Dermis lymphatic vessel endothelial cell (primary cell): Measurements from ENCODE around the gene ICA1L. TPM values are rescaled to one million over a fixed set of nuclear protein-coding genes. Genes with fewer than 3 reads are reported as not detected.

Source experiments
- total RNA-seq: library from RNA; depleted of rRNA; stranded (reverse); fragments of >200 nt; gene quantifications from 2 replicates; pipeline ENCODE4 v1.2.1, GENCODE V29; 2014

The ICA1L gene
- total RNA-seq: 0.98 and 2.2 TPM in 2 replicates

DNA sequence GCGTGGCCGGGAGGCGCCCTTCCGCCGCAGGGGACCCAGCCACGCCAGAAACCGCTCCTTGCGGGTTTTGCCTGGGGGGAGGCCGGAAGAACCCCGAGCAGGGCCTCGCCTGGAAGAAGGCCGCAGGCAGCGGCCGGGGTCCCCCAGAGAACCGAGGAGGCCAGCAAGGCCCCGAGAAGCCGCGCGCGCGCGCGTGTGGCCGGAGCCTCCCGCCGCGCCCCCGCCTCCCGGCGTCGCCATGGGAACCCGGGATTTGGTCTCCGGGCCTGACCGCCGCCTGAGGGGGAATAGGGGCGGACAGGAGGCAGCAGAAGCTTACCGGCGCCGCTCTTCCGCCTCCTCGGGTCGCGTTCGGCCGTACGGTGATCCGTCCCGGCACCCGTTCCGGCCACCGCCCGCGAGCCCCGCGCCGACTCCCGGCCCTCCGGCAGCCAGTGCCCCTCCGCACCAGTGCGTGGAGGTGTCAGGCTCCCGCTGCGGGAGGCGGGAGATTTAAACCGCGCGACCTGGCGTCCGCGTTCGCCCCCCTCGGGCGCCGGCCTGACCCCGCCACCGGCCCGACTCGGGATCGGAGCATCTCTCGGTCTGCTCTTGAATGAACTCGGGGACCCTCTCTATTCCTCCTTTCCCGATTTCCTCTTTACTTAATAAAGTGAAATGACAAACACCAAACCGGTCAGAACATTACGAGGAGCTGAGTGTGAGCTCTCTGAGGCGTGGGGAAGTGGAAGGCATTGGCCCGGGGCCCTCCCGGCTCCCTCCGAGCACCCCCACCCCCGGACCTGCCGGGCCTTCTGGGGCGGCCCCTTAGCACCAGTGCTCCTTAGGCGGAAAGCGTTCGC is at the start of gene ICA1L:
TSS of gene ICA1L (minus strand) at position 467 of the 842 bp plus-strand sequence. CDS start 42,757 bp downstream, outside the sequence.

DNA sequence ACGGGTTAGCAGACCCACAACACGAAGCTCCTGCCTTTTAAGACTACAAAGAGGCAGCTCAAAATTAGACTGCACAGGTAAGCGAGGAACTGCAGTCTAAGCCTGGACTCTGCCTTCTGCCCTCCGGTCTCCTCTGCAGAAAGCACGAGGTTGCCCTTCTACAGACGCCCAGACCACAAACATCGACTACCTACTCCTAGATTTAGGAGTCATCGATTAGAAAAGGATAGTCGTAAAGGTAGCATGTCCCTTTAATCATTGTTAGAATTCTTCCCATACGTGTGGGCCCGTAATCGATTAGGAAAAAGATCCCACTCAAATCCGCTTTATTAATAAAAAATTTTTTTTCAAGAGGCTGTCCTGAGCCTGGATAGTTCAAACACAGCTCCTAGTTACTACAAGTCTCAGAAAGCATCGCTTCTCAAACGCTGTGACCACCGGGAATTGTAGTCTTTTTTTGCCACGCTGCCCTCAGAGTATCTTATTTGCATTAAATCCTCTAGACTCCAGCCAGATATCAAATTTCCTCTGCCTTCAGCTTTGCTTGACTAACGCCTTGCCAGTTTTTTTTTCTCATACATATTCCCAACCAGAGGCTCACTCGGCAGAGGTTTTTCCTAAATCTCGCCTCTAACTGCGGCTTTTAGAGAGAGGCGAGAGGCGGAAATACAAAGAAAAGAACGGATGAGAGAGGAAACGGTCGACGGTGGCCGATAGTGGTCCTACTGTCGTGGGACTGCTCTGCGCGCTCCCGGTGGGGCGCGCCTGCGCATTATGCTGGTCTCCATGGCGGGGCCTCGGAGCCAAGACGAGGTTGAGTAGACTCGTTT is 40.2 kb upstream of the ICA1L start, which contains the start of the genes CARF and WDR12:
TSS of gene CARF (plus strand) at position 764 of the 830 bp plus-strand sequence. CDS start 29,628 bp downstream, outside the sequence.
TSS of gene WDR12 (minus strand) at position 162 of the 830 bp plus-strand sequence. CDS start 197 bp downstream, outside the sequence.

Other genes with a start within 250 kb of the ICA1L start
- 1.5 and 3.0 TPM in 2 replicates for gene FAM117B, start 236.8 kb downstream of the ICA1L start, total RNA-seq
- gene WDR12, start 39.9 kb upstream of the ICA1L start, total RNA-seq: 11.3 and 24.1 TPM in 2 replicates
- gene CARF, start 40.5 kb upstream of the ICA1L start, total RNA-seq: 4.9 and 5.2 TPM in 2 replicates
- 25.6 and 28.5 TPM in 2 replicates for gene NBEAL1, start 143.1 kb upstream of the ICA1L start, total RNA-seq